ENCODE measurements around the gene FMNL1. TPM values are rescaled to one million over a fixed set of nuclear protein-coding genes. Genes with fewer than 3 reads are reported as not detected.
A peak's percentile ranks its signal among the peaks of the same experiment; 100 is the strongest.

FMNL1 gene
- total and polyA plus RNA-seq, 7 donors, result 8.9 to 35.5 (median 11.0) TPM

GRCh38 chr17:45226576-45226975 lies 4.9 kb downstream of the FMNL1 start:
- WGBS, 2 donors, result 37 to 70% methylated on average over 3 of the region's 3 CpGs
- intact Hi-C loops (cut with DNase I), result no loop called here
- peak overlapping the region in 1 of 4 donors; percentile 6 for H3K4me3 ChIP-seq

GRCh38 chr17:45227101-45227925 lies 5.6 kb downstream of the FMNL1 start:
- Histone ChIP-seq H3K9me3 (no peaks in the 10 kb centered on the region), H3K4me3 (peak overlapping the region in 1 of 4 donors; percentile 5), H3K4me1 (peaks cover 0 to 26% (median 12%) of the 10 kb centered on the region in 4 donors), H3K36me3 (no peaks in the 10 kb centered on the region), H3K27ac (peak overlapping the region; percentile 62 to 79 (median 74)), H3K27me3 (peaks cover 1 to 16% (median 5%) of the 10 kb centered on the region in 3 donors)
- TF ChIP-seq EP300 (IDR thresholded peaks at IDR 0.05), result no peak
- intact Hi-C loops (cut with DNase I), result no loop called here
- 38 to 50% methylated on average over 8 of the region's 8 CpGs for WGBS, 2 donors
- DNase-seq, result no peak

More at GRCh38 chr17:45226576-45226975, 4.9 kb downstream of the FMNL1 start:
- Histone ChIP-seq H3K9me3 (no peaks in the 10 kb centered on the region), H3K36me3 (no peaks in the 10 kb centered on the region), H3K4me1 (peaks cover 0 to 33% (median 18%) of the 10 kb centered on the region in 4 donors), H3K27me3 (peaks cover 7 to 23% (median 10%) of the 10 kb centered on the region in 3 donors), H3K27ac (peak overlapping the region; percentile 62 to 79 (median 74))
- TF ChIP-seq CTCF (IDR thresholded peaks at IDR 0.05) (no peak), EP300 (IDR thresholded peaks at IDR 0.05) (no peak), POLR2A (IDR thresholded peaks at IDR 0.05) (no peak), POLR2AphosphoS5 (IDR thresholded peaks at IDR 0.05) (no peak)
- DNase-seq, result no peak

GRCh38 chr17:45227926-45228762 lies 6.5 kb downstream of the FMNL1 start:
- TF ChIP-seq CTCF (IDR thresholded peaks at IDR 0.05), result no peak
- TF ChIP-seq POLR2AphosphoS5 (IDR thresholded peaks at IDR 0.05), result no peak
- TF ChIP-seq EP300 (IDR thresholded peaks at IDR 0.05), result no peak
- no peak for TF ChIP-seq POLR2A (IDR thresholded peaks at IDR 0.05)
- Histone ChIP-seq H3K27me3 (peaks cover 0 to 7% (median 0%) of the 10 kb centered on the region in 3 donors), H3K36me3 (no peaks in the 10 kb centered on the region), H3K4me1 (peaks cover 0 to 21% (median 11%) of the 10 kb centered on the region in 4 donors), H3K27ac (peak overlapping the region; percentile 62 to 79 (median 74)), H3K4me3 (no peak overlapping the region), H3K9me3 (no peaks in the 10 kb centered on the region)
- DNase-seq, result no peak
- intact Hi-C loops (cut with DNase I), result no loop called here
- 36 to 53% methylated on average over 17 of the region's 17 CpGs for WGBS, 2 donors

- peaks cover 0 to 21% (median 11%) of the 10 kb centered on the region in 4 donors for H3K4me1 ChIP-seq
- peak; percentile 96 for DNase-seq
- peak overlapping the region; percentile 62 to 79 (median 74) for H3K27ac ChIP-seq
- intact Hi-C loops (cut with DNase I), result no loop called here
- H3K27me3 ChIP-seq, result peaks cover 0 to 6% (median 0%) of the 10 kb centered on the region in 3 donors
- no peak overlapping the region for H3K4me3 ChIP-seq
- 32 to 41% methylated on average over 19 of the region's 19 CpGs for WGBS, 2 donors
- peak in 2 of 4 donors; percentile 31 to 55 for TF ChIP-seq EP300 (IDR thresholded peaks at IDR 0.05)
- no peak for TF ChIP-seq CTCF (IDR thresholded peaks at IDR 0.05)
- no peak for TF ChIP-seq POLR2A (IDR thresholded peaks at IDR 0.05)
- peak; percentile 17 to 65 (median 30) for TF ChIP-seq POLR2AphosphoS5 (IDR thresholded peaks at IDR 0.05)
- no peaks in the 10 kb centered on the region for H3K36me3 ChIP-seq
- H3K9me3 ChIP-seq, result no peaks in the 10 kb centered on the region
Observed at GRCh38 chr17:45228763-45229539, 7.3 kb downstream of the FMNL1 start.
